A549 (cell line): ENCODE data around the gene CDHR4. TPM values are rescaled to one million over a fixed set of nuclear protein-coding genes. Genes with fewer than 3 reads are reported as not detected.

Experiments
- ATAC-seq, 2 experiments: fragments of 200-7000 bp in 1 of 2; fragments of >200 bp in 1 of 2; cut with Nextera tagmentation in 1 of 2; cut with Tn5 transposase in 1 of 2; 3 replicates each; pipeline versions ENCODE4 v1.8.0 to v1.9.1; 2018 to 2020; ENCODE audit warnings: mild to moderate bottlenecking in 1 of 2, moderate library complexity in 1 of 2
- CTCF ChIA-PET: fragments of 300-600 bp; sonication (Branson Sonifier 250); formaldehyde crosslinking; extraction: SDS; loops from one replicate; lab custom pipeline; 2021; ENCODE audit warnings: antibody characterized with exemption, inconsistent platforms; lab: Yijun Ruan, JAX
- POLR2A ChIA-PET: fragments of 350-600 bp; formaldehyde crosslinking; extraction: SDS; loops from one replicate; lab custom pipeline; 2021; ENCODE audit warnings: antibody characterized with exemption, inconsistent platforms; lab: Yijun Ruan, JAX
- DNase-seq, 2 experiments: peaks; one replicate each; pipeline versions ENCODE4 v3.0.0 to v3.0.0-alpha.2; 2011 to 2016; ENCODE audit warnings: low read depth in 1 of 2, low spot score in 1 of 2
- FAIRE-seq: peaks from 2 replicates; lab custom pipeline; 2011; peaks lifted over from hg19 to GRCh38; lab: Jason Lieb, UNC
- H3K27ac ChIP-seq, 2 experiments: fragments of >200 bp; sonication (Bioruptor Twin); formaldehyde crosslinking; 3 replicates each; pipeline ENCODE4 v1.5.1; 2016 to 2017
- H3K4me1 ChIP-seq: fragments of >200 bp; sonication (Bioruptor Twin); formaldehyde crosslinking; 3 replicates; pipeline ENCODE4 v1.6.1; 2016
- H3K4me2 ChIP-seq: fragments of >200 bp; sonication (Bioruptor Twin); formaldehyde crosslinking; 3 replicates; pipeline ENCODE4 v1.6.1; 2016
- H3K4me3 ChIP-seq: fragments of >200 bp; sonication (Bioruptor Twin); formaldehyde crosslinking; 3 replicates; pipeline ENCODE4 v1.5.1; 2016
- H3K9me3 ChIP-seq: fragments of >200 bp; sonication (Bioruptor Twin); formaldehyde crosslinking; 3 replicates; pipeline ENCODE4 v1.6.1; 2016
- BCL3 ChIP-seq: fragments of >200 bp; sonication (Bioruptor Twin); formaldehyde crosslinking; IDR thresholded peaks from 3 replicates; pipeline ENCODE4 v1.6.1; 2016
- CBX2 ChIP-seq: fragments of 200-600 bp; sonication (generic); IDR thresholded peaks from 2 replicates; pipeline ENCODE4 v1.6.1; 2016; ENCODE audit warnings: low read depth, mild to moderate bottlenecking, borderline replicate concordance
- CBX8 ChIP-seq: fragments of 200-600 bp; sonication (generic); IDR thresholded peaks from 2 replicates; pipeline ENCODE4 v1.6.1; 2016
- CEBPB ChIP-seq, 2 experiments: fragments of >200 bp in 1 of 2; sonication (Bioruptor Twin) in 1 of 2; formaldehyde crosslinking in 1 of 2; IDR thresholded peaks; 2 replicates each; pipeline ENCODE4 v1.6.1; 2012 to 2016
- E2F6 ChIP-seq: IDR thresholded peaks from 2 replicates; pipeline ENCODE4 v1.6.1; 2012; ENCODE audit warnings: low read depth, borderline replicate concordance
- EHF ChIP-seq: fragments of 250-450 bp; sonication (Bioruptor Pico); IDR thresholded peaks from 2 replicates; pipeline ENCODE4 v1.5.0; 2020; ENCODE audit warnings: mild to moderate bottlenecking
- EHMT2 ChIP-seq: fragments of 200-600 bp; sonication (generic); IDR thresholded peaks from 2 replicates; pipeline ENCODE4 v1.6.1; 2016; ENCODE audit warnings: antibody characterized with exemption, low read depth, mild to moderate bottlenecking, moderate library complexity
- EP300 ChIP-seq, 2 experiments: fragments of >200 bp; sonication (Bioruptor Twin); formaldehyde crosslinking; IDR thresholded peaks; 2 replicates in 1 of 2; 3 replicates in 1 of 2; pipeline ENCODE4 v1.6.1; 2016 to 2017
- FOSL2 ChIP-seq, 2 experiments: fragments of 450-650 bp in 1 of 2; fragments of >200 bp in 1 of 2; sonication (Bioruptor Twin) in 1 of 2; formaldehyde crosslinking; IDR thresholded peaks; 2 replicates each; pipeline versions ENCODE4 v1.5.0 to v1.6.1; 2016 to 2020; ENCODE audit warnings: mild to moderate bottlenecking in 1 of 2, moderate library complexity in 1 of 2
- GATA3 ChIP-seq: IDR thresholded peaks from 2 replicates; pipeline ENCODE4 v1.6.1; 2012; ENCODE audit warnings: borderline replicate concordance
- HDAC2 ChIP-seq: fragments of 200-600 bp; sonication (generic); IDR thresholded peaks from 2 replicates; pipeline ENCODE4 v1.6.1; 2016
- HEYL ChIP-seq: fragments of 250-450 bp; sonication (Bioruptor Pico); IDR thresholded peaks from 2 replicates; pipeline ENCODE4 v1.8.0; 2021; ENCODE audit warnings: mild to moderate bottlenecking, moderate library complexity
- HOXA7 ChIP-seq: fragments of 250-450 bp; sonication (Bioruptor Pico); IDR thresholded peaks from 2 replicates; pipeline ENCODE4 v1.5.0; 2020; ENCODE audit warnings: mild to moderate bottlenecking, moderate library complexity
- JUN ChIP-seq, 2 experiments: fragments of >200 bp; sonication (Bioruptor Twin); formaldehyde crosslinking; IDR thresholded peaks; 2 replicates in 1 of 2; 3 replicates in 1 of 2; pipeline ENCODE4 v1.6.1; 2016 to 2017
- KDM1A ChIP-seq: fragments of 200-600 bp; sonication (generic); IDR thresholded peaks from 2 replicates; pipeline ENCODE4 v1.6.1; 2016; ENCODE audit warnings: low read depth, mild to moderate bottlenecking
- KDM5A ChIP-seq: fragments of 200-600 bp; sonication (generic); IDR thresholded peaks from 2 replicates; pipeline ENCODE4 v1.6.1; 2016; ENCODE audit warnings: antibody characterized with exemption, mild to moderate bottlenecking
- MAFK ChIP-seq: fragments of 450-650 bp; IDR thresholded peaks from 2 replicates; pipeline ENCODE4 v1.6.1; 2014; ENCODE audit not compliant: partially characterized antibody
- PHF8 ChIP-seq: fragments of 200-600 bp; sonication (generic); IDR thresholded peaks from 2 replicates; pipeline ENCODE4 v1.6.1; 2016; ENCODE audit warnings: low read depth, mild to moderate bottlenecking, antibody characterized with exemption, moderate library complexity, borderline replicate concordance
- RARB ChIP-seq: fragments of 250-450 bp; sonication (Bioruptor Pico); IDR thresholded peaks from 2 replicates; pipeline ENCODE4 v1.8.0; 2021; ENCODE audit warnings: mild to moderate bottlenecking, moderate library complexity
- TFCP2L1 ChIP-seq: fragments of 250-450 bp; sonication (Bioruptor Pico); IDR thresholded peaks from 2 replicates; pipeline ENCODE4 v1.5.0; 2021; ENCODE audit warnings: mild to moderate bottlenecking
- USF2 ChIP-seq: fragments of 450-650 bp; IDR thresholded peaks from 2 replicates; pipeline ENCODE4 v1.6.1; 2014; ENCODE audit warnings: antibody characterized with exemption
- WGBS: methylation state at CpG from one replicate; pipeline ENCODE4 v1.1.6; 2017; ENCODE audit errors: missing lambda C conversion rate; 5-methylcytosine and 5-hydroxymethylcytosine counted together
- polyA minus RNA-seq: library from RNA; depleted of rRNA, polyadenylated mRNA; stranded (reverse); fragments of >200 nt; gene quantifications from 2 replicates; pipeline ENCODE4 v1.2.3, GENCODE V29; 2011; rRNA and poly(A)+ RNA removed
- polyA plus RNA-seq, 4 experiments: library from polyadenylated mRNA; depleted of rRNA in 3 of 4; stranded (reverse); fragments of >200 nt; fragmentation: RNase III in 1 of 4; extraction: RNeasy Plus Mini Kit Qiagen cat#74134 plus additional on column Dnase treatment in 1 of 4; gene quantifications; 2 replicates in 3 of 4; 3 replicates in 1 of 4; pipeline ENCODE4 v1.2.3, GENCODE V29; 2011 to 2017
- TF ChIP-seq, protein P1 (sequence below): fragments of 150-350 bp; IDR thresholded peaks from 2 replicates; pipeline ENCODE4 v1.6.1; 2014; ENCODE audit warnings: low read depth, mild to moderate bottlenecking, low read length
- TF ChIP-seq, protein P2 (sequence below): IDR thresholded peaks from 2 replicates; pipeline ENCODE4 v1.6.1; 2012
- TF ChIP-seq, protein P3 (sequence below): fragments of 250-450 bp; sonication (Bioruptor Pico); IDR thresholded peaks from 2 replicates; pipeline ENCODE4 v1.5.0; 2021; ENCODE audit warnings: mild to moderate bottlenecking, moderate library complexity, borderline replicate concordance
- TF ChIP-seq, protein P4 (sequence below): IDR thresholded peaks from 2 replicates; pipeline ENCODE4 v1.6.1; 2012

The CDHR4 gene
- polyA plus RNA-seq (2011; rRNA removed) = 0.54 and 0.71 TPM in 2 replicates
- polyA plus RNA-seq (2012; cell fraction: cytosol; rRNA removed) = 0.66 and 0.73 TPM in 2 replicates
- 9.8 and 13.2 TPM in 2 replicates for polyA plus RNA-seq (2012; cell fraction: nucleus; rRNA removed)
- polyA plus RNA-seq (2017; fragmentation: RNase III; extraction: RNeasy Plus Mini Kit Qiagen cat#74134 plus additional on column Dnase treatment) = 0.52 to 1.1 TPM (median 0.66 TPM) in 3 replicates
- 0.73 and 1.2 TPM in 2 replicates for polyA minus RNA-seq

GRCh38 chr3:49799761-49800160 is at the start of gene CDHR4:
Gene CDHR4 (minus strand): TSS chr3:49799873. CDS start chr3:49799812, 61 bp downstream.
- Histone ChIP-seq H3K4me3 (no peak within 1 kb of the TSS), H3K4me2 (peak within 1 kb of the TSS; percentile 68), H3K9me3 (no peaks in the 10 kb centered on the region), H3K4me1 (peaks cover 14% of the 10 kb centered on the region), H3K27ac (peak within 1 kb of the TSS; percentile 66 to 81; a peak in 5 of 6 replicates)
- no peak for TF ChIP-seq E2F6
- TF ChIP-seq USF2 = no peak
- TF ChIP-seq CEBPB (IDR thresholded peaks at IDR 0.05) = 0 out of 4 replicates have a peak, but pooled peaks of 1 of the 2 experiments have one; percentile 21
- TF ChIP-seq FOSL2 (IDR thresholded peaks at IDR 0.05) = no peak
- TF ChIP-seq FOSL2 (CRISPR knock-in tag; IDR thresholded peaks at IDR 0.05) = peak; percentile 53
- WGBS = 11% methylated on average over 4 of the region's 4 CpGs
- FAIRE-seq (no peak), ATAC-seq (peak; percentile 47 to 67; a peak in 4 of 6 replicates), DNase-seq (peak; percentile 72 to 89)
- POLR2A ChIA-PET = interaction anchor here (0.7 to 0.8 kb wide), 2 partner anchors 14 to 101 kb away, joined by 3 to 4 read pairs; partner anchors contain the start of gene IP6K1
- CTCF ChIA-PET = interaction anchor here (0.9 to 8.6 kb wide), 4 partner anchors 11 to 106 kb away, joined by 3 to 119 read pairs (median 3); partner anchors contain the start of gene IP6K1

DNA sequence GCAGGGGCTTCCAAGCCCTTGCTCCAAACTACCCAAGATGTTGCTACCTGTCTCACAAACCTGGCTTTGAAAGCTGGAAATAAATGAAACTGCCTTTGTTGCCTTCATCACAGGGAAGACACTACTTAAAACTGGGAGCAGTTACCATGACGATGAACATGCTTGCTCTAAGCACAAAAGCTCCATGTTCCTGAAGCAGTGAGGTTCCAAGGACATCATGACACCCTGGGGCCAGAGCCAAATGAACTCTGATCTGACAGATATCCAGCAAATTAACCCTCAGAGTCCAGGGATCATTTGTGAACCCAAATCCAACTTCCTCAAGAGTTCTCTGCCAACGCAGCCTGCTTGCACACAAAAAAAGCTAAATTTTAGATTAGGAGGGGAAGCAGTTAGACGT is 46.0 kb upstream of the CDHR4 start:
- FAIRE-seq = no peak
- CTCF ChIA-PET = interaction anchor here (0.7 to 2.8 kb wide), 7 partner anchors 17 to 306 kb away, joined by 3 to 11 read pairs (median 4); partner anchors contain the start of gene INKA1
- WGBS = 92% methylated on average over 3 of the region's 3 CpGs

DNA sequence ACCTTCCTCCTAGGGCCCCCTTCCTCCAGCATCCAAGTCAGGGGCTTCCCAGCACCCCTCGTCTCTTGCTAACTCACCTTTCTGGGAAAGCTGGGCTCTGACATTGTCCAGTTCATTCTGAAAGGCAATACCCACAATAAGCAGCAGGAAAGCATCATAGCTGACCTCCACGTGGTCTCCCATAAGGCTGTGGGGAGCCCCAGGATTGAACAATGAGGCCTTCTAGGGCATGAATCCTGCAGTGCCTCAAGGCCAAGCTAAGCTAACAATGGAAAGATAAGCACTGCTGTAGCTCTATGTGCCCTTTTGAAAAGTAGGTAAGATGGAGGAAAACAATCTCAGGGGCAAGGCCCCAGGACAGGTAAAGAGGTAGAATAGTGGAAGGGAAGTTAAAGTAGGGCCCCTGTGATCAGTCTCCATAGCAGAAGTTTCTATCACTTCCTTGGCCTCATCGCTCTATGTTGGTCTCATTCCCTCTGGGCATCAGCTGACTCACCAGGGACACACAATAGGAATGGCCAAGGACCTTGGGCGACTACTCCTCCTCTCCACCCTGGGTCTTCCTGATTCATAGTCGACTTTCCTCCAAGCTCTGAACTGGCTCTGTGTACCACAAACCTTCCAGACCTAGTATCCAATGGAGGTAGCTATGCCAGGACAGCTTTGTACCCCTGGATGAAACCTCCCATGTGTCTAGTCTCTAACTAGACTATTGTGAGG is 45.0 kb upstream of the CDHR4 start:
- Histone ChIP-seq H3K27ac (no peak overlapping the region), H3K4me3 (no peak overlapping the region), H3K9me3 (no peaks in the 10 kb centered on the region), H3K4me1 (no peaks in the 10 kb centered on the region), H3K4me2 (no peak overlapping the region)
- WGBS = 65% methylated on average over 5 of the region's 5 CpGs
- DNase-seq (no peak), FAIRE-seq (no peak), ATAC-seq (no peak)
- TF ChIP-seq KDM1A = no peak
- TF ChIP-seq, protein P1, sequence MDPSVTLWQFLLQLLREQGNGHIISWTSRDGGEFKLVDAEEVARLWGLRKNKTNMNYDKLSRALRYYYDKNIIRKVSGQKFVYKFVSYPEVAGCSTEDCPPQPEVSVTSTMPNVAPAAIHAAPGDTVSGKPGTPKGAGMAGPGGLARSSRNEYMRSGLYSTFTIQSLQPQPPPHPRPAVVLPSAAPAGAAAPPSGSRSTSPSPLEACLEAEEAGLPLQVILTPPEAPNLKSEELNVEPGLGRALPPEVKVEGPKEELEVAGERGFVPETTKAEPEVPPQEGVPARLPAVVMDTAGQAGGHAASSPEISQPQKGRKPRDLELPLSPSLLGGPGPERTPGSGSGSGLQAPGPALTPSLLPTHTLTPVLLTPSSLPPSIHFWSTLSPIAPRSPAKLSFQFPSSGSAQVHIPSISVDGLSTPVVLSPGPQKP = no peak
- TF ChIP-seq JUN (IDR thresholded peaks at IDR 0.05) = no peak
- TF ChIP-seq CBX2 = no peak
- TF ChIP-seq EHMT2 = no peak
- no peak for TF ChIP-seq BCL3
- TF ChIP-seq HDAC2 = no peak
- TF ChIP-seq KDM5A = no peak
- no peak for TF ChIP-seq HEYL (CRISPR knock-in tag)
- TF ChIP-seq, protein P2, sequence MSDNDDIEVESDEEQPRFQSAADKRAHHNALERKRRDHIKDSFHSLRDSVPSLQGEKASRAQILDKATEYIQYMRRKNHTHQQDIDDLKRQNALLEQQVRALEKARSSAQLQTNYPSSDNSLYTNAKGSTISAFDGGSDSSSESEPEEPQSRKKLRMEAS = no peak
- TF ChIP-seq GATA3 = no peak
- TF ChIP-seq PHF8 = no peak
- no peak for TF ChIP-seq USF2
- TF ChIP-seq, protein P3, sequence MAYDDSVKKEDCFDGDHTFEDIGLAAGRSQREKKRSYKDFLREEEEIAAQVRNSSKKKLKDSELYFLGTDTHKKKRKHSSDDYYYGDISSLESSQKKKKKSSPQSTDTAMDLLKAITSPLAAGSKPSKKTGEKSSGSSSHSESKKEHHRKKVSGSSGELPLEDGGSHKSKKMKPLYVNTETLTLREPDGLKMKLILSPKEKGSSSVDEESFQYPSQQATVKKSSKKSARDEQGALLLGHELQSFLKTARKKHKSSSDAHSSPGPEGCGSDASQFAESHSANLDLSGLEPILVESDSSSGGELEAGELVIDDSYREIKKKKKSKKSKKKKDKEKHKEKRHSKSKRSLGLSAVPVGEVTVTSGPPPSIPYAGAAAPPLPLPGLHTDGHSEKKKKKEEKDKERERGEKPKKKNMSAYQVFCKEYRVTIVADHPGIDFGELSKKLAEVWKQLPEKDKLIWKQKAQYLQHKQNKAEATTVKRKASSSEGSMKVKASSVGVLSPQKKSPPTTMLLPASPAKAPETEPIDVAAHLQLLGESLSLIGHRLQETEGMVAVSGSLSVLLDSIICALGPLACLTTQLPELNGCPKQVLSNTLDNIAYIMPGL (CRISPR knock-in tag) = no peak
- CTCF ChIA-PET = interaction anchor here (0.6 to 2.8 kb wide), 5 partner anchors 18 to 305 kb away, joined by 3 to 11 read pairs (median 5); partner anchors contain the start of gene INKA1
- POLR2A ChIA-PET = no interaction called here

More for the DNA sequence above, 46.0 kb upstream of the CDHR4 start:
- no peak overlapping the region for H3K4me2 ChIP-seq
- DNase-seq (no peak), ATAC-seq (no peak)
- no peak overlapping the region for H3K4me3 ChIP-seq
- H3K9me3 ChIP-seq = no peaks in the 10 kb centered on the region
- H3K4me1 ChIP-seq = no peaks in the 10 kb centered on the region
- POLR2A ChIA-PET = interaction anchor here (0.5 kb wide), 1 partner anchor 95 kb away, joined by 3 read pairs; no protein-coding TSS in a partner anchor
- H3K27ac ChIP-seq = no peak overlapping the region
- no peak for TF ChIP-seq EP300 (IDR thresholded peaks at IDR 0.05)
- TF ChIP-seq, protein P4, sequence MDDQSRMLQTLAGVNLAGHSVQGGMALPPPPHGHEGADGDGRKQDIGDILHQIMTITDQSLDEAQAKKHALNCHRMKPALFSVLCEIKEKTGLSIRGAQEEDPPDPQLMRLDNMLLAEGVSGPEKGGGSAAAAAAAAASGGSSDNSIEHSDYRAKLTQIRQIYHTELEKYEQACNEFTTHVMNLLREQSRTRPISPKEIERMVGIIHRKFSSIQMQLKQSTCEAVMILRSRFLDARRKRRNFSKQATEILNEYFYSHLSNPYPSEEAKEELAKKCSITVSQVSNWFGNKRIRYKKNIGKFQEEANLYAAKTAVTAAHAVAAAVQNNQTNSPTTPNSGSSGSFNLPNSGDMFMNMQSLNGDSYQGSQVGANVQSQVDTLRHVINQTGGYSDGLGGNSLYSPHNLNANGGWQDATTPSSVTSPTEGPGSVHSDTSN = no peak
- no peak for TF ChIP-seq HOXA7
- TF ChIP-seq TFCP2L1 (CRISPR knock-in tag) = no peak
- no peak for TF ChIP-seq MAFK
- TF ChIP-seq EHF = no peak
- no peak for TF ChIP-seq RARB (CRISPR knock-in tag)
- no peak for TF ChIP-seq CBX8
- TF ChIP-seq, all 56 proteins: peak for 0
